Measurements from ENCODE around the gene QDPR.

GRCh38 chr4:17468619-17469221 is 43.2 kb downstream of the QDPR start:
- TF ChIP-seq, protein P1, sequence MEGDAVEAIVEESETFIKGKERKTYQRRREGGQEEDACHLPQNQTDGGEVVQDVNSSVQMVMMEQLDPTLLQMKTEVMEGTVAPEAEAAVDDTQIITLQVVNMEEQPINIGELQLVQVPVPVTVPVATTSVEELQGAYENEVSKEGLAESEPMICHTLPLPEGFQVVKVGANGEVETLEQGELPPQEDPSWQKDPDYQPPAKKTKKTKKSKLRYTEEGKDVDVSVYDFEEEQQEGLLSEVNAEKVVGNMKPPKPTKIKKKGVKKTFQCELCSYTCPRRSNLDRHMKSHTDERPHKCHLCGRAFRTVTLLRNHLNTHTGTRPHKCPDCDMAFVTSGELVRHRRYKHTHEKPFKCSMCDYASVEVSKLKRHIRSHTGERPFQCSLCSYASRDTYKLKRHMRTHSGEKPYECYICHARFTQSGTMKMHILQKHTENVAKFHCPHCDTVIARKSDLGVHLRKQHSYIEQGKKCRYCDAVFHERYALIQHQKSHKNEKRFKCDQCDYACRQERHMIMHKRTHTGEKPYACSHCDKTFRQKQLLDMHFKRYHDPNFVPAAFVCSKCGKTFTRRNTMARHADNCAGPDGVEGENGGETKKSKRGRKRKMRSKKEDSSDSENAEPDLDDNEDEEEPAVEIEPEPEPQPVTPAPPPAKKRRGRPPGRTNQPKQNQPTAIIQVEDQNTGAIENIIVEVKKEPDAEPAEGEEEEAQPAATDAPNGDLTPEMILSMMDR (IDR thresholded peaks at IDR 0.05 in 2 of 3, conservative IDR thresholded peaks at IDR 0.05 in 1 of 3; ENCODE audit: borderline replicate concordance in 1 of 3, insufficient read depth in 1 of 3, low read depth in 2 of 3, low read length in 2 of 3): peak; percentile 25 to 44 (median 29); a peak in 4 of 6 replicates
- no peak for TF ChIP-seq EZH2 (IDR thresholded peaks at IDR 0.05)
- no peak for TF ChIP-seq JUND (IDR thresholded peaks at IDR 0.05)
- no peak for TF ChIP-seq MAX (IDR thresholded peaks at IDR 0.05)
- TF ChIP-seq FOSL1 (IDR thresholded peaks at IDR 0.05; ENCODE audit: low read depth): no peak
- TF ChIP-seq YY1 (IDR thresholded peaks at IDR 0.05; ENCODE audit: extremely low read depth, insufficient replicate concordance, low read depth, low read length): no peak
